Heart left ventricle (tissue), 16 donors: Measurements from ENCODE around the gene FOXL2NB. TPM values are rescaled to one million over a fixed set of nuclear protein-coding genes. Genes with fewer than 3 reads are reported as not detected.
"Not testable (repeated sequence)": the region's sequence is repeated elsewhere in the genome, so short reads cannot be mapped to it uniquely, and the experiment has no call there.

Source experiments
- ATAC-seq, 4 donors: fragments of 200-7000 bp; cut with Tn5 transposase; one replicate each; pipeline ENCODE4 v1.9.1; 2020 to 2022; ENCODE audit warnings: moderate library complexity in 4 of 4, mild to moderate bottlenecking in 3 of 4, moderate number of reproducible peaks in 1 of 4
- DNase-seq, 5 donors: peaks; one replicate each; pipeline ENCODE4 v3.0.0-alpha.2; 2020
- H3K27ac ChIP-seq, 12 donors: fragments of 200-600 bp; sonication (generic) in 4 of 12; one replicate each; pipeline versions ENCODE4 v1.5.0 to v1.8.0; 2016 to 2022; ENCODE audit warnings: mild to moderate bottlenecking in 2 of 12
- H3K27me3 ChIP-seq, 9 donors: fragments of 200-600 bp; sonication (generic) in 2 of 9; one replicate each; pipeline versions ENCODE4 v1.5.1 to v1.8.0; 2016 to 2022; ENCODE audit warnings: mild to moderate bottlenecking in 3 of 9
- H3K36me3 ChIP-seq, 9 donors: fragments of 200-600 bp; sonication (generic) in 2 of 9; one replicate each; pipeline versions ENCODE4 v1.5.0 to v1.8.0; 2018 to 2022; ENCODE audit warnings: mild to moderate bottlenecking in 2 of 9
- H3K4me1 ChIP-seq, 12 donors: fragments of 200-600 bp; sonication (generic) in 4 of 12; one replicate each; pipeline versions ENCODE4 v1.5.0 to v1.8.0; 2016 to 2022; ENCODE audit warnings: mild to moderate bottlenecking in 3 of 12
- H3K4me3 ChIP-seq, 12 donors: fragments of 200-600 bp; sonication (generic) in 4 of 12; one replicate each; pipeline versions ENCODE4 v1.5.0 to v1.8.0; 2017 to 2022; ENCODE audit warnings: mild to moderate bottlenecking in 9 of 12, moderate library complexity in 4 of 12
- H3K9me3 ChIP-seq, 12 donors: fragments of 200-600 bp; sonication (generic) in 4 of 12; one replicate each; pipeline versions ENCODE4 v1.5.0 to v1.8.0; 2016 to 2022; ENCODE audit warnings: mild to moderate bottlenecking in 1 of 12
- POLR2A ChIP-seq, 2 donors: fragments of 450-650 bp; IDR thresholded peaks; one replicate each; pipeline ENCODE4 v1.6.1; 2017; ENCODE audit warnings: antibody characterized with exemption in 2 of 2, mild to moderate bottlenecking in 2 of 2, moderate library complexity in 2 of 2
- WGBS, 4 donors: extraction: QIAGEN DNeasy Blood & Tissue Kit in 2 of 4; methylation state at CpG; one replicate each; pipeline versions ENCODE4 v1.1.5 to v1.1.7; 2013 to 2018; 5-methylcytosine and 5-hydroxymethylcytosine counted together
- intact Hi-C, 10 donors: fragments of 100-400 bp; cut with DNase I; formaldehyde crosslinking; loops; one replicate each; pipeline versions ENCODE4 v1.11.1 to v1.14.2; 2022
- polyA plus RNA-seq, 2 donors: library from polyadenylated mRNA; stranded (reverse); fragments of 200-250 nt; gene quantifications; one replicate each; pipeline ENCODE4 v1.2.3, GENCODE V29; 2013
- total RNA-seq, 9 donors: library from RNA; depleted of rRNA in 2 of 9; stranded (reverse); fragments of >200 nt in 2 of 9; fragmentation: NEBNext Ultra II Directional in 3 of 9; extraction: Animal tissue kit (Norgen Biotek cat#: 25700) in 3 of 9; gene quantifications; one replicate each; pipeline versions ENCODE4 v1.1.0 to v1.2.4, GENCODE V29; 2016 to 2023
- TF ChIP-seq, protein P1 (sequence below), 12 donors: fragments of 200-600 bp; sonication (generic) in 4 of 12; IDR thresholded peaks; one replicate each; pipeline versions ENCODE4 v1.5.0 to v1.8.0; 2018 to 2022; ENCODE audit warnings: antibody characterized with exemption in 12 of 12, mild to moderate bottlenecking in 5 of 12
- donor health status: ischemic (EF 13 %, LVEDD 7.1; RV severe dilation, severe dysfunction).
- donor health status: healthy with polysubstance abuse.
- donor health status: DM: no; HTN: yes; CAD: no.
- donor health status: DM: no; HTN: no; CAD: no.
- donor health status: ischemic (EF 25% LVEDD 6.9; RV normal size, moderate dysfunction).
- donor health status: ischemic (EF 25% LVEDD 5.7; RV mildly dilated, moderate dysfunction).
- donor health status: healthy.
- donor health status: DM: yes; HTN: yes; CAD: no.
- donor health status: ischemic (EF 35%, LVEDD 5.7; RV mildly dilated, moderate dysfunction).
- donor health status: nonischemic (EF 11% LVEDD 7.7; RV severe dilation, severe dysfunction).
- donor health status: DM: yes; HTN: yes; CAD: no.
- donor health status: PGD.
- donor health status: ischemic (EF 29% LVEDD 5.4; RV normal size, mild dysfunction).
- donor health status: nonischemic (EF 23%, LVEDD 6.1; RV moderate dilation, normal function).

Gene FOXL2NB
- total and polyA plus RNA-seq, 11 donors: 0.25 TPM; not detected in 10

DNA sequence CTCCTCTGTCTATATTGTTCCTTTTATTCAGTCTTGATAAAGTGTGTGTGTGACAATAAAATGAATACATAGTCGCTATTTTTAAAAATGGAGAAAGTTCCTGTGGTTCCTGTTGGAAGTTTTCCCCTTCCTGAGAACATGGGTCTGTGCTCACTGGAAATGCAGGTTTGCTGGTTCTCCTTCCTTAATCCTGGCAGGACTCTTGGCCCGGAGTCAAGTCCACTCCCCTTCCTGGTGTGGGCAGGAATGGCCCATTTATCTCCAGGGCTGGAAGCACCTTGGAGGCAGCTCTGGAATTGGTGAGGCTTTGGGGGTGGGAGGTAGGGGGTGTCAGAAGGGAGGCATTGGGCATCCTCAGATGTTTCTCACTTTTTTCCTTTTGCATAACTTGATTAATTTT is 30.2 kb upstream of the FOXL2NB start:
- Histone ChIP-seq H3K27ac (no peak overlapping the region), H3K36me3 (no peaks in the 10 kb centered on the region), H3K4me1 (peaks cover 0 to 16% (median 6%) of the 10 kb centered on the region in 12 donors), H3K9me3 (no peaks in the 10 kb centered on the region), H3K27me3 (no peaks in the 10 kb centered on the region), H3K4me3 (peak overlapping the region in 1 of 12 donors; percentile 82)
- ATAC-seq: no peak
- DNase-seq: no peak
- WGBS, 4 donors: 48 to 60% (median 58%) methylated on average over 2 of the region's 2 CpGs
- intact Hi-C loops: loop anchor here in 8 of 10 donors (1.0 to 10.0 kb wide), 15 partner anchors 82 to 582 kb away; partner anchors contain the start of genes CEP70 (in 4 of the 8) and PIK3CB (in 3 of the 8)
- no peak for TF ChIP-seq POLR2A (IDR thresholded peaks at IDR 0.05)
- TF ChIP-seq, protein P1, sequence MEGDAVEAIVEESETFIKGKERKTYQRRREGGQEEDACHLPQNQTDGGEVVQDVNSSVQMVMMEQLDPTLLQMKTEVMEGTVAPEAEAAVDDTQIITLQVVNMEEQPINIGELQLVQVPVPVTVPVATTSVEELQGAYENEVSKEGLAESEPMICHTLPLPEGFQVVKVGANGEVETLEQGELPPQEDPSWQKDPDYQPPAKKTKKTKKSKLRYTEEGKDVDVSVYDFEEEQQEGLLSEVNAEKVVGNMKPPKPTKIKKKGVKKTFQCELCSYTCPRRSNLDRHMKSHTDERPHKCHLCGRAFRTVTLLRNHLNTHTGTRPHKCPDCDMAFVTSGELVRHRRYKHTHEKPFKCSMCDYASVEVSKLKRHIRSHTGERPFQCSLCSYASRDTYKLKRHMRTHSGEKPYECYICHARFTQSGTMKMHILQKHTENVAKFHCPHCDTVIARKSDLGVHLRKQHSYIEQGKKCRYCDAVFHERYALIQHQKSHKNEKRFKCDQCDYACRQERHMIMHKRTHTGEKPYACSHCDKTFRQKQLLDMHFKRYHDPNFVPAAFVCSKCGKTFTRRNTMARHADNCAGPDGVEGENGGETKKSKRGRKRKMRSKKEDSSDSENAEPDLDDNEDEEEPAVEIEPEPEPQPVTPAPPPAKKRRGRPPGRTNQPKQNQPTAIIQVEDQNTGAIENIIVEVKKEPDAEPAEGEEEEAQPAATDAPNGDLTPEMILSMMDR (IDR thresholded peaks at IDR 0.05): no peak

- ATAC-seq (no peak), DNase-seq (no peak)
- peaks cover 0 to 19% (median 6%) of the 10 kb centered on the region in 12 donors for H3K4me1 ChIP-seq
- H3K36me3 ChIP-seq: no peaks in the 10 kb centered on the region
- H3K9me3 ChIP-seq: no peaks in the 10 kb centered on the region
- H3K27ac ChIP-seq: no peak overlapping the region
- WGBS, 4 donors: 59 to 72% (median 68%) methylated on average over 4 of the region's 4 CpGs
- no peaks in the 10 kb centered on the region for H3K27me3 ChIP-seq
- no peak for TF ChIP-seq POLR2A (IDR thresholded peaks at IDR 0.05)
- TF ChIP-seq, protein P1 (IDR thresholded peaks at IDR 0.05): no peak
- H3K4me3 ChIP-seq: no peak overlapping the region
- intact Hi-C loops: loop anchor here in 6 of 10 donors (5.0 to 10.0 kb wide), 10 partner anchors 85 to 585 kb away; partner anchors contain the start of genes PIK3CB (in 2 of the 6) and CEP70 (in 1 of the 6)
Measured at GRCh38 chr3:138919325-138919724, 27.7 kb upstream of the FOXL2NB start.

DNA sequence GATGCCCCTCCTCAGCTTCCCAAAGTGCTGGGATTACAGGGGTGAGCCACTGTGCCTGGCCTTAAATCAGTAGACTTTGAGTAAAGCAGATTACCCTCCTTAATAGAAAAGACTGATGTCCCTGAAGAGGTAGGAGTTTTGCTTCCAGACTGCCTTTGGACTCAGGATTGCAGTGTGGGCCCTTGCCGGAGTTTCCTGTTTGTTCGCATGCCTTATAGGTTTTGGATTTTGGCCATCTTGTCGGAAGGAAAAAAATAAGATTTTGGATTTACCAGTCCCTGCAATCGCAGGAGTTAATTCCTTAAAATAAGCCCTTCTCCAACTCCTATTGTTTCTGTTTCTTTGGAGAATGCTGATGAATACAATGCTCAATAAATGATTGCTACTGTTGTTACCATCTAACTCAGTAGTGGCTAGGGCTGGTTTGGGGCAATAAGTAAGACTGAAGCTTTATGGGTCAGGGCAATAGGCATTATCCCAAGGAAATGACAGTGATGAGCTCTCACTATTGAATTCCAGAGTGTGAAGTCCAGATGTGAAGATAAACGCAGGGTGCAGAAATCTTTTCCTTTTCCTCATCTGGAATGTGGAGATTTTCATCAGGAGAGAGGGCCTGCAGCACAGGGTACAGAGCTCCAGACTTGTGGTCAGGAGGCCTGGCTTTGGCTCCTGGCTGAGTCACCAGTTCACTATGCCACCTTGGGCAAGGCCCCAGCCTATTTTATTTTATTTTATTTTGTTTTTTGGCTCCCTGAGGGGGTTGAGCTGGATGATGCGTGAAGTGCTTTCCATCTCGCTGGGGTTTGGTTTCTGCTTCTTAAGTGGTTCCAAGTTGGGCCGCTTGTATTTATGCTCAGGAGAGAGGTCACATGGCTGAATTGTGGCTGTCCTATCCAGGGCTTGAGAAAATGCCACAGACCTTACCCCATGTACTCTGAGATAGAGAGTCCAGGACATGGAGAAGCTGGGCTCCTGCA is 25.4 kb upstream of the FOXL2NB start:
- Histone ChIP-seq H3K27ac (no peak overlapping the region), H3K9me3 (no peaks in the 10 kb centered on the region), H3K36me3 (no peaks in the 10 kb centered on the region), H3K4me1 (peaks cover 0 to 6% (median 0%) of the 10 kb centered on the region in 12 donors), H3K4me3 (no peak overlapping the region), H3K27me3 (no peaks in the 10 kb centered on the region)
- ATAC-seq (peak in 1 of 4 donors; percentile 32), DNase-seq (no peak)
- TF ChIP-seq POLR2A (IDR thresholded peaks at IDR 0.05): no peak
- WGBS, 4 donors: 73 to 85% (median 80%) methylated on average over 8 of the region's 8 CpGs
- intact Hi-C loops: loop anchor here in 6 of 10 donors (2.0 to 10.0 kb wide), 5 partner anchors 223 to 507 kb away; partner anchors contain the start of gene CEP70 (in 2 of the 6)

- not testable (repeated sequence) for H3K9me3 ChIP-seq, H3K27ac ChIP-seq, H3K36me3 ChIP-seq, DNase-seq, H3K4me3 ChIP-seq, ATAC-seq, H3K4me1 ChIP-seq, H3K27me3 ChIP-seq
- 91 to 97% (median 92%) methylated on average over 6 of the region's 6 CpGs for WGBS, 4 donors
- intact Hi-C loops: loop anchor here in 6 of 10 donors (2.0 to 10.0 kb wide), 5 partner anchors 224 to 508 kb away; partner anchors contain the start of gene CEP70 (in 2 of the 6)
Measured at GRCh38 chr3:138922400-138922799, 24.6 kb upstream of the FOXL2NB start.

- intact Hi-C loops: loop anchor here in 6 of 10 donors (2.0 to 10.0 kb wide), 5 partner anchors 225 to 509 kb away; partner anchors contain the start of gene CEP70 (in 2 of the 6)
- H3K27me3 ChIP-seq: no peaks in the 10 kb centered on the region
- peak in 3 of 4 donors; percentile 84 to 88 (median 87) for ATAC-seq
Measured at GRCh38 chr3:138923531-138923994, 23.5 kb upstream of the FOXL2NB start.

More at GRCh38 chr3:138923531-138923994, 23.5 kb upstream of the FOXL2NB start:
- Histone ChIP-seq H3K4me3 (no peak overlapping the region), H3K36me3 (no peaks in the 10 kb centered on the region), H3K9me3 (no peaks in the 10 kb centered on the region), H3K4me1 (peaks cover 0 to 3% (median 0%) of the 10 kb centered on the region in 12 donors), H3K27ac (no peak overlapping the region)
- TF ChIP-seq POLR2A (IDR thresholded peaks at IDR 0.05): no peak
- TF ChIP-seq, protein P1 (IDR thresholded peaks at IDR 0.05): peak; percentile 83 to 93 (median 88)
- DNase-seq: peak; percentile 74 to 85 (median 74)
- WGBS, 4 donors: 21 to 29% (median 26%) methylated on average over 6 of the region's 6 CpGs
